Measurements from ENCODE around the gene MAP2K5.
"Not testable (repeated sequence)": the region's sequence is repeated elsewhere in the genome, so short reads cannot be mapped to it uniquely, and the experiment has no call there.

Gene MAP2K5

GRCh38 chr15:67601073-67601472, 58.6 kb downstream of the MAP2K5 start:
- DNase-seq (ENCODE audit: low spot score): no peak

- DNase-seq (ENCODE audit: low spot score): no peak
These were observed 60.6 kb downstream of the MAP2K5 start for GRCh38 chr15:67603063-67603462.

GRCh38 chr15:67605871-67606270, 63.4 kb downstream of the MAP2K5 start:
- DNase-seq (ENCODE audit: low spot score): no peak

- no peak for DNase-seq (ENCODE audit: low spot score)
These were observed 64.2 kb downstream of the MAP2K5 start for GRCh38 chr15:67606742-67607141.

GRCh38 chr15:67607329-67607728, 64.8 kb downstream of the MAP2K5 start:
- no peak for DNase-seq (ENCODE audit: low spot score)

- no peak for DNase-seq (ENCODE audit: low spot score)
These were observed 65.6 kb downstream of the MAP2K5 start for GRCh38 chr15:67607959-67608637.

GRCh38 chr15:67608638-67608959, 66.1 kb downstream of the MAP2K5 start:
- no peak for DNase-seq (ENCODE audit: low spot score)

- no peak for DNase-seq (ENCODE audit: low spot score)
These were observed 69.2 kb downstream of the MAP2K5 start for GRCh38 chr15:67611370-67612369.

- no peak for DNase-seq (ENCODE audit: low spot score)
These were observed 70.7 kb downstream of the MAP2K5 start for GRCh38 chr15:67613211-67613610.

GRCh38 chr15:67613708-67614107, 71.2 kb downstream of the MAP2K5 start:
- DNase-seq (ENCODE audit: low spot score): no peak

- not testable (repeated sequence) for DNase-seq (ENCODE audit: low spot score)
These were observed 72.6 kb downstream of the MAP2K5 start for GRCh38 chr15:67615131-67615534.

- DNase-seq (ENCODE audit: low spot score): no peak
These were observed 75.8 kb downstream of the MAP2K5 start for GRCh38 chr15:67618297-67618696.

- no peak for DNase-seq (ENCODE audit: low spot score)
These were observed 79.6 kb downstream of the MAP2K5 start for GRCh38 chr15:67622110-67622509.

GRCh38 chr15:67632261-67632660, 89.8 kb downstream of the MAP2K5 start:
- no peak for DNase-seq (ENCODE audit: low spot score)

- DNase-seq (ENCODE audit: low spot score): not testable (repeated sequence)
These were observed 93.4 kb downstream of the MAP2K5 start for GRCh38 chr15:67635950-67636349.

GRCh38 chr15:67639591-67639990, 97.1 kb downstream of the MAP2K5 start:
- no peak for DNase-seq (ENCODE audit: low spot score)

- DNase-seq (ENCODE audit: low spot score): no peak
These were observed 99.0 kb downstream of the MAP2K5 start for GRCh38 chr15:67641453-67641852.

GRCh38 chr15:67646847-67647246, 104.3 kb downstream of the MAP2K5 start:
- DNase-seq (ENCODE audit: low spot score): no peak

- DNase-seq (ENCODE audit: low spot score): no peak
These were observed 110.1 kb downstream of the MAP2K5 start for GRCh38 chr15:67652586-67652985.

GRCh38 chr15:67660446-67660845, 117.9 kb downstream of the MAP2K5 start:
- no peak for DNase-seq (ENCODE audit: low spot score)

- DNase-seq (ENCODE audit: low spot score): no peak
These were observed 118.5 kb downstream of the MAP2K5 start for GRCh38 chr15:67660874-67661606.

GRCh38 chr15:67670647-67671305, 128.3 kb downstream of the MAP2K5 start:
- DNase-seq (ENCODE audit: low spot score): no peak
